Spleen (tissue), 7 donors: ENCODE measurements around the gene NSMCE3.

ENCODE experiments used
- CTCF ChIP-seq, 11 experiments: fragments of 200-600 bp in 7 of 11; fragments of 450-650 bp in 4 of 11; sonication (generic) in 4 of 11; IDR thresholded peaks in 8 of 11; conservative IDR thresholded peaks in 3 of 11; 1 replicate in 7 of 11; 2 replicates in 4 of 11; pipeline versions ENCODE4 v1.4.0 to v1.8.0; 2016 to 2021; ENCODE audit warnings: antibody characterized with exemption in 11 of 11, inconsistent platforms in 4 of 11, mild to moderate bottlenecking in 1 of 11
- POLR2A ChIP-seq, 3 donors: fragments of 450-650 bp; IDR thresholded peaks; one replicate each; pipeline ENCODE4 v1.5.1; 2017; ENCODE audit warnings: antibody characterized with exemption in 3 of 3, mild to moderate bottlenecking in 1 of 3
- POLR2AphosphoS5 ChIP-seq, 3 donors: sonication (generic); formaldehyde crosslinking; IDR thresholded peaks; one replicate each; pipeline ENCODE4 v1.5.1; 2017; ENCODE audit warnings: antibody characterized with exemption in 3 of 3
- donor health status: DM: no; HTN: no; CAD: no; lungs with moderate emphysema.
- donor health status: DM: no; HTN: no; CAD: no.
- donor health status: DM: no; HTN: no; CAD: no.

- no peak for TF ChIP-seq CTCF (IDR thresholded peaks at IDR 0.05 in 8 of 11, conservative IDR thresholded peaks at IDR 0.05 in 3 of 11)
- TF ChIP-seq POLR2A (IDR thresholded peaks at IDR 0.05): no peak
- TF ChIP-seq POLR2AphosphoS5 (IDR thresholded peaks at IDR 0.05): no peak
These were observed 46.8 kb upstream of the NSMCE3 start for GRCh38 chr15:29316422-29316821.
